K562 (cell line): ENCODE data around the gene PIF1. TPM values are rescaled to one million over a fixed set of nuclear protein-coding genes. Genes with fewer than 3 reads are reported as not detected.

ENCODE experiments used
- ATAC-seq: fragments of 200-7000 bp; cut with Tn5 transposase; 3 replicates; pipeline ENCODE4 v1.9.1; 2020; ENCODE audit warnings: moderate library complexity
- BruUV-seq: library from RNA; stranded (reverse); fragments of 400-500 nt; replicated peaks from 2 replicates; lab custom pipeline; 2021; lab: Mats Ljungman, UMichigan
- CTCF ChIA-PET: fragments of 300-600 bp; formaldehyde crosslinking; extraction: SDS; loops from one replicate; lab custom pipeline; 2021; ENCODE audit warnings: low intra/inter-chr PET ratio; lab: Yijun Ruan, JAX
- POLR2A ChIA-PET: fragments of 300-600, 350-650 bp; sonication (Branson Sonifier 250); formaldehyde crosslinking; extraction: SDS; loops from one replicate; lab custom pipeline; 2021; ENCODE audit warnings: antibody characterized with exemption, inconsistent platforms; lab: Yijun Ruan, JAX
- DNase-seq, 4 experiments: peaks; one replicate each; pipeline versions ENCODE4 v3.0.0 to v3.0.0-alpha.2; 2011 to 2018; ENCODE audit warnings: low spot score in 3 of 4, mixed read lengths in 3 of 4; ENCODE audit errors: extremely low read depth in 1 of 4
- FAIRE-seq: peaks from 2 replicates; lab custom pipeline; 2011; peaks lifted over from hg19 to GRCh38; lab: Jason Lieb, UNC
- H2AFZ ChIP-seq: 2 replicates; pipeline ENCODE4 v1.6.0; 2011; ENCODE audit warnings: low read depth, low read length, control low read depth, inconsistent platforms
- H3K27ac ChIP-seq: fragments of 200-600 bp; 3 replicates; pipeline ENCODE4 v1.8.0; 2011; ENCODE audit warnings: low read depth, mild to moderate bottlenecking, control low read depth, inconsistent platforms, low read length, moderate library complexity, mixed read lengths; ENCODE audit errors: extremely low read depth
- H3K27me3 ChIP-seq, 2 experiments: fragments of 300-600 bp in 1 of 2; 2 replicates in 1 of 2; 3 replicates in 1 of 2; pipeline versions ENCODE4 v1.6.0 to v1.8.0; 2011; ENCODE audit warnings: inconsistent platforms in 2 of 2, low read length in 2 of 2, mild to moderate bottlenecking in 1 of 2, mixed read lengths in 1 of 2, moderate library complexity in 1 of 2; ENCODE audit not compliant: control insufficient read depth in 2 of 2, insufficient read depth in 2 of 2
- H3K36me3 ChIP-seq: fragments of 300-600 bp; 3 replicates; pipeline ENCODE4 v1.8.0; 2011; ENCODE audit warnings: mild to moderate bottlenecking, low read length, inconsistent platforms; ENCODE audit not compliant: control insufficient read depth, insufficient read depth
- H3K4me1 ChIP-seq, 2 experiments: fragments of 200-600 bp in 1 of 2; replicated peaks in 1 of 2; 2 replicates in 1 of 2; 3 replicates in 1 of 2; pipeline versions ENCODE4 v1.5.1 to v1.8.0; 2011; ENCODE audit warnings: inconsistent platforms in 2 of 2, low read length in 2 of 2, mild to moderate bottlenecking in 1 of 2, mixed read lengths in 1 of 2, moderate library complexity in 1 of 2; ENCODE audit not compliant: control insufficient read depth in 2 of 2, insufficient read depth in 2 of 2
- H3K4me2 ChIP-seq: 2 replicates; pipeline ENCODE4 v1.6.1; 2011; ENCODE audit warnings: low read length, control low read depth, inconsistent platforms, mixed read lengths; ENCODE audit not compliant: insufficient read depth
- H3K4me3 ChIP-seq: fragments of 200-600 bp; sonication (generic), shearing (Covaris generic); 2 replicates; pipeline ENCODE4 v1.5.1; 2016; ENCODE audit warnings: control low read depth, inconsistent platforms
- H3K79me2 ChIP-seq: fragments of 200-600 bp; 3 replicates; pipeline ENCODE4 v1.8.0; 2011; ENCODE audit warnings: low read length, inconsistent platforms; ENCODE audit not compliant: control insufficient read depth, insufficient read depth
- H3K9ac ChIP-seq, 2 experiments: 2 replicates each; pipeline versions ENCODE4 v1.6.0 to v1.6.1; 2011; ENCODE audit warnings: low read depth in 2 of 2, low read length in 2 of 2, control low read depth in 1 of 2, inconsistent platforms in 1 of 2, mild to moderate bottlenecking in 1 of 2, mixed read lengths in 1 of 2; ENCODE audit not compliant: insufficient read depth in 1 of 2
- H3K9me1 ChIP-seq: one replicate; pipeline ENCODE4 v1.6.0; 2011; ENCODE audit warnings: inconsistent platforms, mild to moderate bottlenecking, low read length, moderate library complexity; ENCODE audit not compliant: control insufficient read depth, insufficient read depth
- H3K9me3 ChIP-seq: replicated peaks from 2 replicates; pipeline ENCODE4 v1.5.1; 2011; ENCODE audit warnings: low read depth, low read length, inconsistent platforms; ENCODE audit not compliant: control insufficient read depth, insufficient read depth
- H4K20me1 ChIP-seq: replicated peaks from 2 replicates; pipeline ENCODE4 v1.6.1; 2011; ENCODE audit warnings: low read length, inconsistent platforms, mixed read lengths; ENCODE audit not compliant: control insufficient read depth, insufficient read depth
- HNRNPH1 ChIP-seq: fragments of 200-400 bp; formaldehyde crosslinking; optimal IDR thresholded peaks from 2 replicates; pipeline ENCODE3; 2017; ENCODE audit warnings: low read depth, mild to moderate bottlenecking, low read length, moderate library complexity
- SMARCB1 ChIP-seq: IDR thresholded peaks from 2 replicates; pipeline ENCODE4 v1.6.1; 2011; ENCODE audit warnings: improper control_type of control experiment, low read depth; ENCODE audit not compliant: insufficient read length
- YY1 ChIP-seq, 3 experiments: IDR thresholded peaks; 2 replicates each; pipeline ENCODE4 v1.6.1; 2011; ENCODE audit warnings: low read length in 2 of 3, mild to moderate bottlenecking in 2 of 3, moderate library complexity in 2 of 3, borderline replicate concordance in 1 of 3, control low read depth in 1 of 3, low read depth in 1 of 3; ENCODE audit not compliant: insufficient read depth in 3 of 3, insufficient replicate concordance in 2 of 3, control insufficient read depth in 1 of 3, insufficient read length in 1 of 3; ENCODE audit errors: extremely low read depth in 1 of 3
- ZC3H11A ChIP-seq: IDR thresholded peaks from 2 replicates; pipeline ENCODE4 v1.6.1; 2012; ENCODE audit warnings: low read depth, low read length, improper control_type of control experiment
- ZNF584 ChIP-seq: fragments of 200-800 bp; sonication (Bioruptor generic); IDR thresholded peaks from 2 replicates; pipeline ENCODE4 v1.6.1; 2016; ENCODE audit warnings: low read depth, mild to moderate bottlenecking, missing genetic modification characterization, missing compliant biosample characterization
- WGBS: fragments of 100-300 bp; shearing (Covaris generic); methylation state at CpG from one replicate; pipeline ENCODE4 v1.1.6; 2016; ENCODE audit warnings: low coverage, mixed read lengths; ENCODE audit not compliant: insufficient coverage; ENCODE audit errors: missing lambda C conversion rate; 5-methylcytosine and 5-hydroxymethylcytosine counted together
- in situ Hi-C: fragments of 300-500 bp; cut with MboI; formaldehyde crosslinking; loops from 4 replicates; pipeline ENCODE4 v1.15.0; 2018; ENCODE audit warnings: inconsistent platforms, mixed read lengths
- intact Hi-C: fragments of 100-400 bp; cut with micrococcal nuclease; formaldehyde crosslinking; loops from 2 replicates; pipeline ENCODE4 v1.14.2; 2022
- polyA plus RNA-seq, 8 experiments: library from polyadenylated mRNA; depleted of rRNA in 4 of 8; stranded (reverse) in 5 of 8; unstranded in 3 of 8; fragments of >200 nt; fragmentation: Nextera tagmentation in 2 of 8; fragmentation: Illumina TruSeq in 1 of 8; extraction: Ambion mirVana in 2 of 8; extraction: Trizol in 1 of 8; gene quantifications; 2 replicates each; pipeline versions ENCODE4 v1.2.1 to v1.2.3, GENCODE V29; 2011 to 2014; ENCODE audit warnings: inconsistent platforms in 1 of 8, missing spikeins in 1 of 8
- total RNA-seq, 7 experiments: library from RNA; depleted of rRNA in 6 of 7; stranded (reverse); fragments of >200 nt in 6 of 7; fragmentation: Illumina TruSeq in 2 of 7; extraction: Trizol in 2 of 7; gene quantifications; 2 replicates each; pipeline versions ENCODE4 v1.2.1 to v1.2.3, GENCODE V29; 2011 to 2021; ENCODE audit warnings: low replicate concordance in 1 of 7

The PIF1 gene
- total and polyA plus RNA-seq, 9 of the 15 experiments (the other 6 are each of a cell fraction or from before 2014, with no cell fraction given), result 1.1 to 37.9 (median 11.5) TPM

GRCh38 chr15:64837502-64837901, 12.1 kb upstream of the PIF1 start:
- ATAC-seq, result no peak
- TF ChIP-seq ZC3H11A, result no peak
- no peak for TF ChIP-seq YY1 (IDR thresholded peaks at IDR 0.05; ENCODE audit: borderline replicate concordance in 1 of 3, control insufficient read depth in 1 of 3, extremely low read depth in 1 of 3, insufficient read depth in 3 of 3, insufficient read length in 1 of 3, insufficient replicate concordance in 2 of 3, low read depth in 1 of 3, low read length in 2 of 3)
- TF ChIP-seq HNRNPH1, result no peak
- TF ChIP-seq SMARCB1, result no peak
- no peak for TF ChIP-seq ZNF584
- TF ChIP-seq, all 486 proteins: peak for 0
- Histone ChIP-seq H3K4me3 (no peak overlapping the region), H4K20me1 (no peaks in the 10 kb centered on the region), H3K4me2 (no peak overlapping the region), H3K79me2 (peaks cover 7% of the 10 kb centered on the region), H3K27ac (no peak overlapping the region), H3K9me1 (no peaks in the 10 kb centered on the region), H3K9ac (no peak overlapping the region), H3K9me3 (no peaks in the 10 kb centered on the region; the same call in 1 of the 2 replicates), H3K4me1 (peaks cover 16 to 26% of the 10 kb centered on the region in 2 experiments), H3K36me3 (no peaks in the 10 kb centered on the region), H2AFZ (no peak overlapping the region), H3K27me3 (no peaks in the 10 kb centered on the region)
- intact Hi-C loops (no loop called here), in situ Hi-C loops (no loop called here)
- POLR2A ChIA-PET, result interaction anchor here (0.6 kb wide), 2 partner anchors 65 to 97 kb away, joined by 3 read pairs; no protein-coding TSS in a partner anchor
- no TSS peak for BruUV-seq
- CTCF ChIA-PET, result no interaction called here
- FAIRE-seq (no peak), DNase-seq (no peak)
- 11% methylated on average over 1 of the region's 1 CpG for WGBS
